CD4-positive, alpha-beta T cell treated with Interleukin-6 at 100 ng/mL for 8 hours (primary cell): ENCODE data around the gene SLFN11.
A peak's percentile ranks its signal among the peaks of the same experiment; 100 is the strongest.
"Not testable (repeated sequence)": the region's sequence is repeated elsewhere in the genome, so short reads cannot be mapped to it uniquely, and the experiment has no call there.

Experiments used
- DNase-seq: peaks from one replicate; pipeline ENCODE4 v3.0.0-alpha.2; 2020; ENCODE audit warnings: mixed read lengths, low spot score

The SLFN11 gene, protein sequence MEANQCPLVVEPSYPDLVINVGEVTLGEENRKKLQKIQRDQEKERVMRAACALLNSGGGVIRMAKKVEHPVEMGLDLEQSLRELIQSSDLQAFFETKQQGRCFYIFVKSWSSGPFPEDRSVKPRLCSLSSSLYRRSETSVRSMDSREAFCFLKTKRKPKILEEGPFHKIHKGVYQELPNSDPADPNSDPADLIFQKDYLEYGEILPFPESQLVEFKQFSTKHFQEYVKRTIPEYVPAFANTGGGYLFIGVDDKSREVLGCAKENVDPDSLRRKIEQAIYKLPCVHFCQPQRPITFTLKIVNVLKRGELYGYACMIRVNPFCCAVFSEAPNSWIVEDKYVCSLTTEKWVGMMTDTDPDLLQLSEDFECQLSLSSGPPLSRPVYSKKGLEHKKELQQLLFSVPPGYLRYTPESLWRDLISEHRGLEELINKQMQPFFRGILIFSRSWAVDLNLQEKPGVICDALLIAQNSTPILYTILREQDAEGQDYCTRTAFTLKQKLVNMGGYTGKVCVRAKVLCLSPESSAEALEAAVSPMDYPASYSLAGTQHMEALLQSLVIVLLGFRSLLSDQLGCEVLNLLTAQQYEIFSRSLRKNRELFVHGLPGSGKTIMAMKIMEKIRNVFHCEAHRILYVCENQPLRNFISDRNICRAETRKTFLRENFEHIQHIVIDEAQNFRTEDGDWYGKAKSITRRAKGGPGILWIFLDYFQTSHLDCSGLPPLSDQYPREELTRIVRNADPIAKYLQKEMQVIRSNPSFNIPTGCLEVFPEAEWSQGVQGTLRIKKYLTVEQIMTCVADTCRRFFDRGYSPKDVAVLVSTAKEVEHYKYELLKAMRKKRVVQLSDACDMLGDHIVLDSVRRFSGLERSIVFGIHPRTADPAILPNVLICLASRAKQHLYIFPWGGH

GRCh38 chr17:35373534-35373983 lies at the start of gene SLFN11:
Gene SLFN11 (minus strand): TSS chr17:35373621. CDS start chr17:35363807, 9,814 bp downstream.
- DNase-seq: peak; percentile 75

DNA sequence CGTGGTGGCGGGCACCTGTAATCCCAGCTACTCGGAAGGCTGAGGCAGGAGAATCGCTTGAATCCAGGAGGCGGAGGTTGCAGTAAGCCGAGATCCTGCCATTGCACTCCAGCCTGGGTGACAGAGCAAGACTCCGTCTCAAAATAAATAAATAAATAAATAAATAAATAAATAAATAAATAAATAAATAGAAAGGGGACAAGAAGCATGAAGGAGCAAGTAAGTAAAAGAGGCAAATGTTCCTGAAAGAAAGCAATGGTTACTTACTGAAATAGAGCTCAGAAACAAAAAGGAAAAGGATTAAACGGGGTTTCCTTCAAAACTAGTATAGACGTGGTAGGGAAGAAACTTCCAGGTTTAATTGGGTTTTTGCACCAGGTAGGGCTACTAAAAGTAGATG lies 47.6 kb upstream of the SLFN11 start:
- DNase-seq: not testable (repeated sequence)

- no peak for DNase-seq
Observed at GRCh38 chr17:35416659-35417058, 43.2 kb upstream of the SLFN11 start.

DNA sequence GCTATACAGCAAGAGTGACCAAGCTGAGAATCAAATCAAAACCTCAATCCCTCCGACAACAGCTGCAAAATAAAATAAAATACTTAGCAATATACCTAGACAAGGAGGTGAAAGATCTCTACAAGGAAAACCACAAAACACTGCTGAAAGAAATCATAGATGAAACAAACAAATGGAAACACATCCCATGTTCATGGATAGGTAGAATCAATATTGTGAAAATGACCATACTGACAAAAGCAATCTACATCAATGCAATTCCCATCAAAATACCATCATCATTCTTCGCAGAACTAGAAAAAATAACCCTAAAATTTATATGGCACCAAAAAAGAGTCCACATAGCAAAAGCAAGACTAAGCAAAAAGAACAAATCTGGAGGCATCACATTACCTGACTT lies 41.3 kb upstream of the SLFN11 start:
- not testable (repeated sequence) for DNase-seq

DNA sequence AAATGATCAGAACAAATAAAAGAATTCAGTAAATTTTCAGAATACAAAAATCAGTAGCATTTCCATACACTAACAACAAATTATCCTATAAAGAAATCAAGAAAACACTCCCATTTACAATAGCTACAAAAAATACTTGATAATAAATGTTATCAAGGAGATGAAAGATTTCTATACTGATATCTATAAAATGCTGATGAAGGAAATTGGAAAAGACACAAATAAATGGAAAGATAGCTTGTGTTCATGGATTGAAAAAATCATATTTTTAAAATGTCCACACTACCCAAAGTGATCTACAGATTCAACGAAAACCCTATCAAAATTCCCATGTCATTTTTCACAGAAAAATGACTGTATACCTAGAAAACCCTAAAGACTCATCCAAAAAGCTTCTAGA lies 40.8 kb upstream of the SLFN11 start:
- DNase-seq: no peak

- no peak for DNase-seq
Observed at GRCh38 chr17:35407531-35407930, 34.1 kb upstream of the SLFN11 start.

DNA sequence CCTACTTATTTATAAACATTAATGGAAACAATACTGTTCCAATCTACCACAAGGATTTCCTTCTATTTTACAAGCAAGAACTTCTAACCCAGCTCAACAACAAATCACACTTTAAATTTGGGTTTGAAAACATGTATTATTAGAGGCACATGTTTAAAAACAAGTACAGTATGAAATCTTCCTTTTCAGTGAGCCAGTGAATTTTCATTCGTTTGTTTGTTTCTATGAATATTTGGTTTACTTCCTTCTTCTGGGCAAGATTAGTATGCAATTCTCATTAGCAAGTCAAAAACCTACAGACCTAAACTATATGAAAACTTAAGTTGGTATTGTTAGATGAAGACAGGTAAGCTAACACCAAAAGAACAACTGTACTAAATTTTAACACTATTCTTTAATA lies 33.1 kb upstream of the SLFN11 start:
- DNase-seq: no peak

GRCh38 chr17:35404360-35404759 lies 30.9 kb upstream of the SLFN11 start:
- DNase-seq: no peak

DNA sequence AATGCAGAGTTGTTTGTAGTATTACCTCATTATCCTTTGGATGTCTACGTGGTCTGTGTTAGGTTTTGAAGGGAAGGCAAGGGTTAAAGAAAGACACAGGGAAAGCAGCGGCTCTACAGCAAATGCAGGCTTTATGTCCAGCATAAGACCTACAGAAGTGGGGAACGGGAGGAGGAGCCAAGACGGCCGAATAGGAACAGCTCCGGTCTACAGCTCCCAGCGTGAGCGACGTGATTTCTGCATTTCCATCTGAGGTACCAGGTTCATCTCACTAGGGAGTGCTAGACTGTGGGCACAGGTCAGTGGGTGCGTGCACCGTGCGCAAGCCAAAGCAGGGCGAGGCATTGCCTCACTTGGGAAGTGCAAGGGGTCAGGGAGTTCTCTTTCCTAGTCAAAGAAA lies 20.4 kb upstream of the SLFN11 start:
- DNase-seq: not testable (repeated sequence)

DNA sequence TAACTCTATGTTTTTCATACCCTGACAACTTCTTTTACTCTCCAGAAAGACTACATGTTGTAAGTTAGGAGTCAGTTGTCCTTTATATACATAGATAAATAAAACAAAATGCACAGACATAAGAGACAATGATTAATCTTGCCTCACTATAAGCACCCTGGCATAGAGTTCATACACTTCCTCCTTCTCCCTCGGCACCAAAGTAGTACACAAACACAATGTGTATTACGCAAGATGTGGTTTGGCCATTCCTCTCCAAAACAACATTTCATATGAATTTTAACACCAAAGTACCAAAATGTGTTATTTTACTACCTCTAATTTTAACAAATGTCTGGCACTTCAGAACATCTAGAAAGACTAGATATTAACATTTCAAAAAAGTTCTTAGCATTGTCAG lies 17.2 kb upstream of the SLFN11 start:
- DNase-seq: no peak

GRCh38 chr17:35390156-35390555 lies 16.7 kb upstream of the SLFN11 start:
- DNase-seq: no peak

- DNase-seq: no peak
Observed at GRCh38 chr17:35387496-35387895, 14.1 kb upstream of the SLFN11 start.

DNA sequence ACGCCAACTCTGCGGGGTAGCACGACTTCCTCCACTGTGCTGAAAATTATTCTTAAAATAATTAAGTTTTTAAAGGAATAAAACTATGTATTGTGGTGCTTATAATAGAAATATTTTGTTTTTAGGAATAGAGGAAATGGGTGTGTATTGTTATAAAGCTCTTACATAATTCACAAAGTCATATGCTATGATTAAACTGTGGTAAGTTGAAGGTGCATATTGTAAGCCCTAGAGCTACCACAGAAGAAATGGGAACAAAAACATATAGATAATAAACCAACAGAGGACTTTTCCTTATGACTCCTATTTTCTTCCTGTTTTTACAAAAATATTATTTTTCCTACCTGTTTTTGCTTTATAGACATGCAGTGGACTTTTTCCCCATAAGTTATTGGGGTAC lies 4.3 kb upstream of the SLFN11 start:
- DNase-seq: no peak

DNA sequence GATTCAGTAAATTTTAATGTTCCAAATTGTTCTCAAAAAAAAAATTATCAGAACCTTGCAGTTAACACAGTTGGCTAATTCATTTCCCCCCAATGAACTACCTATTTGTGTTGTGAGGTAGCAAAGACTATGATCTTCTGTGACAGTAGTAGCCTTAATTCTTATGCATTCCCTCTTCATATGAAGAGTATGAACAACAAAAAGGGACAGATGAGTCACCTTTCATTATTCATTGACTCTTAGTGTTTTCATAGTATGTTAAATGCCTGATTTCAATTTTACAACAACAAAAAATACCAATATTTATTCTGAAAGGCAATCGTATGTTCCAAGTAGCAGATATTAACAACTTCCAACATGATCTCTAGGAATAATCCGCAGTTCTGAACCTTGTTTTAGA lies 3.6 kb upstream of the SLFN11 start:
- no peak for DNase-seq

GRCh38 chr17:35376245-35376644 lies 2.8 kb upstream of the SLFN11 start:
- DNase-seq: no peak

GRCh38 chr17:35374766-35375344 lies 1.4 kb upstream of the SLFN11 start:
- no peak for DNase-seq

GRCh38 chr17:35373984-35374765 lies 754 bp upstream of the SLFN11 start:
- DNase-seq: peak; percentile 18

GRCh38 chr17:35372846-35373533 lies 431 bp downstream of the SLFN11 start:
- peak; percentile 4 for DNase-seq

DNA sequence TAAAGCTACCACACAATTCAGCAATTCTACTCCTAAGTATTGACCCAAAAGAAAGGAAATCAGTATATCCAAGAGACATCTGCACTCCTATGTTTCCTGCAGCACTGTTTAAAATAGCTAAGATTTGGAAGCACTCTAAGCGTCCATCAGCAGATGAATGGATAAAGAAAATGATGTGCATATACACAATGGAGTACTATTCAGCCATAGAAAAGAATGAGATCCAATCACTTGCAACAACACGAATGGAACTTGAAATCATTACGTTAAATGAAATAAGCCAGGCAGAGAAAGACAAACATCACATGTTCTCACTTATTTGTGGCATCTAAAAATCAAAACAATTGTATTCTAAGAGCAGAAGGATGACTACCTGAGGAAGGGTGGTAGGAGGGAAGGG lies 1.5 kb downstream of the SLFN11 start:
- DNase-seq: no peak

GRCh38 chr17:35368081-35368830 lies 5.2 kb downstream of the SLFN11 start:
- peak; percentile 39 for DNase-seq
